Neural progenitor cell (in vitro differentiated cells): ENCODE measurements around the gene ATG10.

Experiments used
- EZH2phosphoT487 ChIP-seq: fragments of 200-600 bp; sonication (generic); IDR thresholded peaks from 2 replicates; pipeline ENCODE4 v1.6.1; 2017; ENCODE audit warnings: antibody characterized with exemption
- TF ChIP-seq, protein P1 (sequence below): fragments of 200-600 bp; sonication (generic); IDR thresholded peaks from 2 replicates; pipeline ENCODE4 v1.5.1; 2017; ENCODE audit warnings: antibody characterized with exemption, mild to moderate bottlenecking

DNA sequence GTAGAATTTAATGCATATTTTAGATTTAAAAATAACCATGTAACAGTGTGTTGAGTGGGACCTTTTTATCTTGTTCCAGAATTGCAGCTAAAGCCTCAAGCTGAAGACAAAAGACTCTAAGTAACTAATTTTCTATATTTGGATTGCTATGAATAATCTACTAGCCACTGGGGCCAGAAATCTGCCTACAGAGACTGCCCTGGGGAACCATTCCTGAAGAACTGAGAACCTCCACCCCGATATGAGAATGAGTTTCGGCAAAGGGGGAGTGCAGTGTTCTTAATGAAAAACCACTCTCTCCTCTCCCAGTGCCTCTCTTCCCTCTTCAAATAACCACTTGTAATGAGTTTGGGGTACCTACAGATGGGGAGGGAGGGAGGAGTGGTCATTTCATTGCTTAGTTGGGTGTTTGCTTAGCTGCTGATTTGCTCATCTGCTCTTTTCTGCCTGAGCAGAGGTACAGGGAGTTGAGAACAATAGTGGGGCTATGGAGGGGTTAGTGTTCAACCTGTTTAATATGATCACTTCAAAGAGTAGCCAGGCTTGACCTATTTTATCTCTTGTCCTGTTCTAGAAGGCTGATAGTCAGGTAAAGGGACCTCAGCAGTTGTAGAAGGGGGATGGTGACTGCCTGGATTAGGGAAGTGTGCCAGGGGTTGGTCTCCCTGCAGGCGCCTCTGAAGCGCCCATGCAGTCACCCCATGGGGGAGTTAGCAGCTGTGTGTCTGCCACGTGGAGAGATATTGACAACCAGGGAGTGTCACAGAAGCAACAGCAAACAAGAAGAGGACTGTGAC is 47.7 kb downstream of the ATG10 start:
- TF ChIP-seq, protein P1, sequence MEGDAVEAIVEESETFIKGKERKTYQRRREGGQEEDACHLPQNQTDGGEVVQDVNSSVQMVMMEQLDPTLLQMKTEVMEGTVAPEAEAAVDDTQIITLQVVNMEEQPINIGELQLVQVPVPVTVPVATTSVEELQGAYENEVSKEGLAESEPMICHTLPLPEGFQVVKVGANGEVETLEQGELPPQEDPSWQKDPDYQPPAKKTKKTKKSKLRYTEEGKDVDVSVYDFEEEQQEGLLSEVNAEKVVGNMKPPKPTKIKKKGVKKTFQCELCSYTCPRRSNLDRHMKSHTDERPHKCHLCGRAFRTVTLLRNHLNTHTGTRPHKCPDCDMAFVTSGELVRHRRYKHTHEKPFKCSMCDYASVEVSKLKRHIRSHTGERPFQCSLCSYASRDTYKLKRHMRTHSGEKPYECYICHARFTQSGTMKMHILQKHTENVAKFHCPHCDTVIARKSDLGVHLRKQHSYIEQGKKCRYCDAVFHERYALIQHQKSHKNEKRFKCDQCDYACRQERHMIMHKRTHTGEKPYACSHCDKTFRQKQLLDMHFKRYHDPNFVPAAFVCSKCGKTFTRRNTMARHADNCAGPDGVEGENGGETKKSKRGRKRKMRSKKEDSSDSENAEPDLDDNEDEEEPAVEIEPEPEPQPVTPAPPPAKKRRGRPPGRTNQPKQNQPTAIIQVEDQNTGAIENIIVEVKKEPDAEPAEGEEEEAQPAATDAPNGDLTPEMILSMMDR: no peak
- no peak for TF ChIP-seq EZH2phosphoT487
